HEK293T (cell line): ENCODE results near the gene KCNN3.

Experiments used
- CTCF ChIA-PET: fragments of 350-600 bp; formaldehyde crosslinking; extraction: SDS; loops from one replicate; lab custom pipeline; 2021; ENCODE audit warnings: antibody characterized with exemption, inconsistent platforms; lab: Yijun Ruan, JAX
- POLR2A ChIA-PET: fragments of 350-600 bp; formaldehyde crosslinking; extraction: SDS; loops from one replicate; lab custom pipeline; 2020; ENCODE audit warnings: antibody characterized with exemption, inconsistent platforms; lab: Yijun Ruan, JAX
- DNase-seq: peaks from one replicate; pipeline ENCODE4 v3.0.0; 2012; ENCODE audit warnings: mixed read lengths; ENCODE audit errors: extremely low spot score
- ARNT ChIP-seq: fragments of 450-650 bp; IDR thresholded peaks from 2 replicates; pipeline ENCODE4 v1.6.1; 2017; ENCODE audit warnings: mild to moderate bottlenecking
- BHLHE40 ChIP-seq: fragments of 450-650 bp; IDR thresholded peaks from 2 replicates; pipeline ENCODE4 v1.6.1; 2016; ENCODE audit warnings: mild to moderate bottlenecking, moderate library complexity, borderline replicate concordance
- CTBP1 ChIP-seq: fragments of 450-650 bp; IDR thresholded peaks from 2 replicates; pipeline ENCODE4 v1.6.1; 2016; ENCODE audit warnings: borderline replicate concordance
- ELF4 ChIP-seq: fragments of 450-650 bp; IDR thresholded peaks from 2 replicates; pipeline ENCODE4 v1.6.1; 2017; ENCODE audit warnings: antibody characterized with exemption
- FOXA1 ChIP-seq: fragments of 450-650 bp; IDR thresholded peaks from 2 replicates; pipeline ENCODE4 v1.6.1; 2016; ENCODE audit warnings: mild to moderate bottlenecking
- FOXK2 ChIP-seq: fragments of 450-650 bp; IDR thresholded peaks from 2 replicates; pipeline ENCODE4 v1.6.1; 2016; ENCODE audit warnings: mild to moderate bottlenecking
- FOXM1 ChIP-seq: fragments of 450-650 bp; IDR thresholded peaks from 2 replicates; pipeline ENCODE4 v1.6.1; 2017; ENCODE audit warnings: mild to moderate bottlenecking, borderline replicate concordance
- HDGF ChIP-seq: fragments of 450-650 bp; IDR thresholded peaks from 2 replicates; pipeline ENCODE4 v1.6.1; 2017; ENCODE audit warnings: antibody characterized with exemption, borderline replicate concordance
- L3MBTL2 ChIP-seq: fragments of 450-650 bp; conservative IDR thresholded peaks from 2 replicates; pipeline ENCODE4 v1.6.1; 2016; ENCODE audit warnings: mild to moderate bottlenecking
- LEF1 ChIP-seq: fragments of 450-650 bp; IDR thresholded peaks from 2 replicates; pipeline ENCODE4 v1.6.1; 2017; ENCODE audit warnings: mild to moderate bottlenecking, borderline replicate concordance
- NFRKB ChIP-seq: fragments of 450-650 bp; IDR thresholded peaks from 2 replicates; pipeline ENCODE4 v1.6.1; 2016; ENCODE audit warnings: mild to moderate bottlenecking, moderate library complexity
- PKNOX1 ChIP-seq: fragments of 450-650 bp; IDR thresholded peaks from 2 replicates; pipeline ENCODE4 v1.6.1; 2016
- SP1 ChIP-seq: fragments of 450-650 bp; IDR thresholded peaks from 2 replicates; pipeline ENCODE4 v1.6.1; 2017
- SUZ12 ChIP-seq: fragments of 450-650 bp; IDR thresholded peaks from 2 replicates; pipeline ENCODE4 v1.6.1; 2016; ENCODE audit warnings: mild to moderate bottlenecking
- TARDBP ChIP-seq: fragments of 450-650 bp; IDR thresholded peaks from 2 replicates; pipeline ENCODE4 v1.6.1; 2016
- ZNF384 ChIP-seq: fragments of 450-650 bp; IDR thresholded peaks from 2 replicates; pipeline ENCODE4 v1.6.1; 2016

The KCNN3 gene

GRCh38 chr1:154813300-154813816, 56.7 kb downstream of the KCNN3 start:
- ChIA-PET CTCF (interaction anchor here (1.1 to 1.3 kb wide), 2 partner anchors 11 to 16 kb away, joined by 3 read pairs; no protein-coding TSS in a partner anchor), POLR2A (no interaction called here)
- TF ChIP-seq SP1, result no peak
- no peak for TF ChIP-seq PKNOX1
- TF ChIP-seq LEF1, result no peak
- TF ChIP-seq NFRKB, result no peak
- no peak for TF ChIP-seq HDGF
- TF ChIP-seq SUZ12, result no peak
- TF ChIP-seq ELF4, result no peak
- TF ChIP-seq FOXA1, result no peak
- TF ChIP-seq FOXK2, result no peak
- TF ChIP-seq ARNT, result no peak
- TF ChIP-seq ZNF384, result no peak
- no peak for TF ChIP-seq CTBP1
- TF ChIP-seq L3MBTL2, result no peak
- TF ChIP-seq FOXM1, result no peak
- TF ChIP-seq BHLHE40, result no peak
- no peak for TF ChIP-seq TARDBP
- no peak for DNase-seq

- DNase-seq, result no peak
- ChIA-PET POLR2A (no interaction called here), CTCF (interaction anchor here (1.1 to 1.3 kb wide), 2 partner anchors 11 to 15 kb away, joined by 3 read pairs; no protein-coding TSS in a partner anchor)
- TF ChIP-seq L3MBTL2, result no peak
- no peak for TF ChIP-seq SUZ12
- TF ChIP-seq NFRKB, result no peak
- TF ChIP-seq HDGF, result no peak
- TF ChIP-seq ARNT, result no peak
- no peak for TF ChIP-seq ELF4
- TF ChIP-seq SP1, result no peak
- no peak for TF ChIP-seq LEF1
- no peak for TF ChIP-seq TARDBP
- TF ChIP-seq ZNF384, result no peak
These were observed 57.2 kb downstream of the KCNN3 start for GRCh38 chr1:154812877-154813276.

GRCh38 chr1:154810571-154810970, 59.5 kb downstream of the KCNN3 start:
- no peak for DNase-seq
- TF ChIP-seq FOXM1 (no peak), LEF1 (no peak), ELF4 (no peak), HDGF (no peak)
- ChIA-PET POLR2A (no interaction called here), CTCF (interaction anchor here (0.6 kb wide), 1 partner anchor 60 kb away, joined by 3 read pairs; no protein-coding TSS in a partner anchor)

GRCh38 chr1:154809436-154810413, 60.4 kb downstream of the KCNN3 start:
- ChIA-PET CTCF (interaction anchor here (0.6 kb wide), 1 partner anchor 59 kb away, joined by 3 read pairs; no protein-coding TSS in a partner anchor), POLR2A (no interaction called here)
- TF ChIP-seq FOXA1, result no peak
- TF ChIP-seq SP1, result no peak
- no peak for TF ChIP-seq CTBP1
- no peak for TF ChIP-seq ZNF384
- TF ChIP-seq FOXK2, result no peak
- TF ChIP-seq ARNT, result no peak
- no peak for TF ChIP-seq SUZ12
- TF ChIP-seq HDGF, result no peak
- no peak for TF ChIP-seq PKNOX1
- no peak for TF ChIP-seq NFRKB
- no peak for TF ChIP-seq L3MBTL2
- TF ChIP-seq ELF4, result no peak
- no peak for DNase-seq

GRCh38 chr1:154808909-154809262, 61.2 kb downstream of the KCNN3 start:
- DNase-seq, result no peak
- POLR2A ChIA-PET, result no interaction called here
- CTCF ChIA-PET, result interaction anchor here (0.8 kb wide), 1 partner anchor 10 kb away, joined by 3 read pairs; no protein-coding TSS in a partner anchor
- TF ChIP-seq FOXA1 (no peak), LEF1 (no peak), ARNT (no peak), HDGF (no peak), NFRKB (no peak), FOXK2 (no peak), SP1 (no peak), PKNOX1 (no peak), L3MBTL2 (no peak), ELF4 (no peak), BHLHE40 (no peak), ZNF384 (no peak), CTBP1 (no peak), TARDBP (no peak)
